Smooth muscle cell (in vitro differentiated cells): ENCODE results near the gene MAPK8IP1. TPM values are rescaled to one million over a fixed set of nuclear protein-coding genes. Genes with fewer than 3 reads are reported as not detected.

Source experiments
- DNase-seq: peaks from one replicate; lab custom pipeline; 2025; ENCODE audit not compliant: unreplicated experiment; lab: John Stamatoyannopoulos, UW
- H2AFZ ChIP-seq: fragments of 200-600 bp; sonication (generic); 2 replicates; pipeline ENCODE4 v1.6.0; 2016; ENCODE audit warnings: antibody characterized with exemption, low read depth, mild to moderate bottlenecking
- H3F3A ChIP-seq: fragments of 200-600 bp; sonication (generic); 2 replicates; pipeline ENCODE4 v1.6.0; 2017; ENCODE audit warnings: antibody characterized with exemption, low read depth
- H3K27ac ChIP-seq: fragments of 200-600 bp; sonication (generic); 2 replicates; pipeline ENCODE4 v1.5.1; 2016; ENCODE audit warnings: low read depth, mild to moderate bottlenecking
- H3K27me3 ChIP-seq: fragments of 200-600 bp; sonication (generic); 2 replicates; pipeline ENCODE4 v1.6.1; 2016; ENCODE audit warnings: low read depth, mild to moderate bottlenecking
- H3K36me3 ChIP-seq: fragments of 200-600 bp; sonication (generic); 2 replicates; pipeline ENCODE4 v1.5.1; 2016; ENCODE audit warnings: low read depth
- H3K4me1 ChIP-seq: fragments of 200-600 bp; sonication (generic); 2 replicates; pipeline ENCODE4 v1.5.1; 2016; ENCODE audit warnings: low read depth
- H3K4me2 ChIP-seq: fragments of 200-600 bp; sonication (generic); 2 replicates; pipeline ENCODE4 v1.6.0; 2016; ENCODE audit warnings: mild to moderate bottlenecking
- H3K4me3 ChIP-seq: fragments of 200-600 bp; sonication (generic); 2 replicates; pipeline ENCODE4 v1.5.1; 2016; ENCODE audit warnings: mild to moderate bottlenecking
- H3K79me2 ChIP-seq: fragments of 200-600 bp; sonication (generic); 2 replicates; pipeline ENCODE4 v1.6.0; 2016; ENCODE audit warnings: low read depth, mild to moderate bottlenecking
- H3K9ac ChIP-seq: fragments of 200-600 bp; sonication (generic); 2 replicates; pipeline ENCODE4 v1.6.0; 2016; ENCODE audit warnings: low read depth
- H3K9me3 ChIP-seq: fragments of 200-600 bp; sonication (generic); replicated peaks from 2 replicates; pipeline ENCODE4 v1.5.1; 2016; ENCODE audit warnings: low read depth
- H4K20me1 ChIP-seq: fragments of 200-600 bp; sonication (generic); 2 replicates; pipeline ENCODE4 v1.6.0; 2016; ENCODE audit warnings: low read depth
- CTCF ChIP-seq: fragments of 200-600 bp; sonication (generic); IDR thresholded peaks from 2 replicates; pipeline ENCODE4 v1.5.1; 2017; ENCODE audit warnings: borderline replicate concordance, mild to moderate bottlenecking, antibody characterized with exemption; ENCODE audit not compliant: insufficient read depth, poor library complexity, severe bottlenecking
- WGBS: methylation state at CpG from one replicate; pipeline ENCODE4 v1.1.7; 2016; ENCODE audit warnings: low lambda C conversion rate; 5-methylcytosine and 5-hydroxymethylcytosine counted together
- polyA plus RNA-seq: library from polyadenylated mRNA; unstranded; fragments of >200 nt; fragmentation: Nextera tagmentation; extraction: Ambion mirVana; gene quantifications from 2 replicates; pipeline ENCODE4 v1.2.1, GENCODE V29; 2016
- total RNA-seq: library from RNA; depleted of rRNA; stranded (reverse); fragments of >200 nt; gene quantifications from 2 replicates; pipeline ENCODE4 v1.2.3, GENCODE V29; 2014

The MAPK8IP1 gene
- total and polyA plus RNA-seq, 2 experiments from 2014 or later = 5.2 to 8.1 TPM

- Histone ChIP-seq H3K4me1 (no peaks in the 10 kb centered on the region), H3K27me3 (peaks cover 12% of the 10 kb centered on the region), H3K4me3 (peak overlapping the region; percentile 50), H2AFZ (no peak overlapping the region), H3K36me3 (no peaks in the 10 kb centered on the region), H3F3A (no peaks in the 10 kb centered on the region), H3K27ac (no peak overlapping the region), H3K79me2 (no peaks in the 10 kb centered on the region), H3K9me3 (no peaks in the 10 kb centered on the region), H3K4me2 (peak overlapping the region; percentile 90), H4K20me1 (peaks cover 38% of the 10 kb centered on the region), H3K9ac (no peak overlapping the region)
- 17% methylated on average over 40 of the region's 43 CpGs for WGBS
- no peak for TF ChIP-seq CTCF
- no peak for DNase-seq
Measured at GRCh38 chr11:45885921-45886721, 670 bp downstream of the MAPK8IP1 start.

- Histone ChIP-seq H3K9me3 (no peaks in the 10 kb centered on the region), H2AFZ (no peak overlapping the region), H3K4me2 (no peak overlapping the region), H3F3A (no peaks in the 10 kb centered on the region), H3K4me1 (no peaks in the 10 kb centered on the region), H3K27me3 (peaks cover 12% of the 10 kb centered on the region), H3K36me3 (no peaks in the 10 kb centered on the region), H3K4me3 (no peak overlapping the region), H3K9ac (no peak overlapping the region), H4K20me1 (peaks cover 31% of the 10 kb centered on the region), H3K27ac (no peak overlapping the region), H3K79me2 (no peaks in the 10 kb centered on the region)
- no peak for DNase-seq
- TF ChIP-seq CTCF = no peak
- WGBS = 97% methylated on average over 4 of the region's 4 CpGs
Measured at GRCh38 chr11:45886816-45887520, 1.5 kb downstream of the MAPK8IP1 start.

- no peak for DNase-seq
- 91% methylated on average over 8 of the region's 10 CpGs for WGBS
- Histone ChIP-seq H3K4me1 (no peaks in the 10 kb centered on the region), H3K36me3 (no peaks in the 10 kb centered on the region), H3K27ac (no peak overlapping the region), H3K4me2 (no peak overlapping the region), H3K9me3 (no peaks in the 10 kb centered on the region), H3K4me3 (no peak overlapping the region), H4K20me1 (peaks cover 25% of the 10 kb centered on the region), H3F3A (no peaks in the 10 kb centered on the region), H3K27me3 (peaks cover 12% of the 10 kb centered on the region), H3K79me2 (no peaks in the 10 kb centered on the region), H2AFZ (no peak overlapping the region), H3K9ac (no peak overlapping the region)
- no peak for TF ChIP-seq CTCF
Measured at GRCh38 chr11:45887587-45887986, 2.1 kb downstream of the MAPK8IP1 start.

- H3F3A ChIP-seq = no peaks in the 10 kb centered on the region
- no peak for DNase-seq
- H4K20me1 ChIP-seq = peaks cover 7% of the 10 kb centered on the region
- no peaks in the 10 kb centered on the region for H3K36me3 ChIP-seq
- no peaks in the 10 kb centered on the region for H3K4me1 ChIP-seq
- 88% methylated on average over 8 of the region's 8 CpGs for WGBS
- no peak overlapping the region for H3K9ac ChIP-seq
- H3K27me3 ChIP-seq = peaks cover 12% of the 10 kb centered on the region
- H3K4me2 ChIP-seq = no peak overlapping the region
- no peaks in the 10 kb centered on the region for H3K79me2 ChIP-seq
- TF ChIP-seq CTCF = no peak
- H3K27ac ChIP-seq = no peak overlapping the region
- no peak overlapping the region for H3K4me3 ChIP-seq
- H3K9me3 ChIP-seq = no peaks in the 10 kb centered on the region
- H2AFZ ChIP-seq = no peak overlapping the region
Measured at GRCh38 chr11:45889555-45889954, 4.1 kb downstream of the MAPK8IP1 start.
